ENCODE data around the gene PSENEN.

Gene PSENEN

GRCh38 chr19:35775298-35776101 lies 30.0 kb downstream of the PSENEN start, which contains the start of gene ARHGAP33:
TSS of gene ARHGAP33 (plus strand) at chr19:35775564. CDS start at chr19:35775659, 95 bp downstream.
- peak; percentile 99 for DNase-seq

GRCh38 chr19:35776102-35776788 lies 30.8 kb downstream of the PSENEN start:
- DNase-seq: no peak

- no peak for DNase-seq
Measured at GRCh38 chr19:35777086-35777841, 31.8 kb downstream of the PSENEN start.

- DNase-seq: no peak
Measured at GRCh38 chr19:35777961-35778360, 32.5 kb downstream of the PSENEN start.

- no peak for DNase-seq
Measured at GRCh38 chr19:35779033-35779432, 33.6 kb downstream of the PSENEN start.

- no peak for DNase-seq
Measured at GRCh38 chr19:35780058-35780457, 34.6 kb downstream of the PSENEN start.

- no peak for DNase-seq
Measured at GRCh38 chr19:35780717-35781116, 35.3 kb downstream of the PSENEN start.

- DNase-seq: no peak
Measured at GRCh38 chr19:35781650-35782049, 36.2 kb downstream of the PSENEN start.

GRCh38 chr19:35782589-35782988 lies 37.1 kb downstream of the PSENEN start:
- DNase-seq: no peak

GRCh38 chr19:35783469-35784434 lies 38.3 kb downstream of the PSENEN start:
- no peak for DNase-seq

GRCh38 chr19:35784503-35785338 lies 39.3 kb downstream of the PSENEN start:
- DNase-seq: no peak

GRCh38 chr19:35785339-35785627 lies 39.8 kb downstream of the PSENEN start:
- no peak for DNase-seq

GRCh38 chr19:35786299-35787160 lies 41.1 kb downstream of the PSENEN start:
- no peak for DNase-seq

GRCh38 chr19:35787227-35787799 lies 41.9 kb downstream of the PSENEN start:
- DNase-seq: no peak

GRCh38 chr19:35788205-35788960 lies 42.9 kb downstream of the PSENEN start:
- DNase-seq: no peak

GRCh38 chr19:35789195-35789977 lies 43.9 kb downstream of the PSENEN start:
- no peak for DNase-seq

GRCh38 chr19:35789978-35790944 lies 44.8 kb downstream of the PSENEN start:
- DNase-seq: no peak
